ENCODE data around the gene NAA60.
A peak's percentile ranks its signal among the peaks of the same experiment; 100 is the strongest.

The NAA60 gene
- 27.2 to 34.7 (median 30.7) reads per million in 3 experiments for total RNA-seq

DNA sequence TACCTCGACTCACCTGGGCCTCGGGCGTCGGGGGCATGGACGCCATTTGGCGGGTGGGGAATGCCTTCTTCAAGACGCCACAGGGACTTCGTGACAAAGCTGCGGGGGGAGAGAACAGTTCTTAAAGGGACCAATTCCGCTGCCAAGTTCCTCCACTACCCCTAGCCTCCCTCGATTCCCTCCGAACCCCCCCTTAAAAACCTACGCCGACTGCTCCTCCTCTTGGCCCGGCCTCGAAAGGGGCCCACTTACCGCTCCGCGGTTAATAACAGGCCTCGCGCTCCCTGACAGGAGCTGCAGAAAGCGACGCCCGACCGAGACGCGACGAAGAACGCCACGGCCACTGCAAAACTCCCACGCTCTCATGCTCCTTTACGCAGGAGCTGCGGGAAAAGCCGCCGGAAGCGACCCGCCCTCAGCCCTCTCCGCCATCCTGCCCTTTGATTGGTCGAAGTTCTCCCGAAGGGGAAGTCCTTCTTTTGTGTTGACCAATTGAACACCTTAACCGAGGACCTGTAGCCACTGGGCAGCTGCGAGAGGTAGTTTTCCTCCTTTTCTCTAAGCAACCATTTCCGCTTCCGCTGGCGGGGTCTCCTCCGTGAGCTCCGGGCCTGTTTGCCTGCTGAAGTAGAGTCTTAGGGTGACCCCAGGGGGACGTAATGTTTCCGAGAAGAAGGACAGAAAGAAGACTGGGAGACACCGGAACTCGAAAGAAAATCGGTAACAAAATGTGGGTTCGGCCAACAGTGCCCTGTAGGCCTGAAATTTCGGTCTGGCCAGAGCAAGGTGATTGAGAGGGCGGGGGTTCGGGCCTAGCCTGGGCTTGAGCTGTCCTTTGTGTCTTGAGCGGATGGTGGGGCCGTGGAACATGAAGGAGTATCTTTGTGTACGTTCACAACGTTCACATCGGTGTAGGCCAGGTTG is at the start of gene NAA60, which contains the start of gene ZNF597:
Gene NAA60, plus strand, starts transcription at position 573 of the 924 bp plus-strand sequence. CDS start 32,548 bp downstream, outside the sequence.
Gene ZNF597, minus strand, starts transcription at position 397 of the 924 bp plus-strand sequence. Its CDS starts 351 bp downstream, at position 46.
- DNase-seq, result peak; percentile 81

DNA sequence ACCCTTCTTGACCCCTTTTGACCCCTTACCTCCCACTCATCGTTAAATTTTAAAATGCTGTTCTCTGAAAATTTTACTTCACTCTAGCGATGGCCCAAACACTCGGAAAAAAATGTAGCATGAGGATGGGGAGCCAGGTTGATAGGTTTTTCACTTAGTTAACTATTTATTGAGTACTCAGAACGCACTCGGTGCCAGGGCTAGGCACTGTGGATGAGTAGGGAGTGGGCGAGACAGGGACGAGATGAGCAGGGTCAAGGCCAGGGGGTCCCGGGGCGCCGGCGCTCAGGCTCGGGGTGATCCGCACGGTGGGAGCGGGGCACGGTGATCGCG is 43.1 kb upstream of the NAA60 start:
- no peak for DNase-seq

DNA sequence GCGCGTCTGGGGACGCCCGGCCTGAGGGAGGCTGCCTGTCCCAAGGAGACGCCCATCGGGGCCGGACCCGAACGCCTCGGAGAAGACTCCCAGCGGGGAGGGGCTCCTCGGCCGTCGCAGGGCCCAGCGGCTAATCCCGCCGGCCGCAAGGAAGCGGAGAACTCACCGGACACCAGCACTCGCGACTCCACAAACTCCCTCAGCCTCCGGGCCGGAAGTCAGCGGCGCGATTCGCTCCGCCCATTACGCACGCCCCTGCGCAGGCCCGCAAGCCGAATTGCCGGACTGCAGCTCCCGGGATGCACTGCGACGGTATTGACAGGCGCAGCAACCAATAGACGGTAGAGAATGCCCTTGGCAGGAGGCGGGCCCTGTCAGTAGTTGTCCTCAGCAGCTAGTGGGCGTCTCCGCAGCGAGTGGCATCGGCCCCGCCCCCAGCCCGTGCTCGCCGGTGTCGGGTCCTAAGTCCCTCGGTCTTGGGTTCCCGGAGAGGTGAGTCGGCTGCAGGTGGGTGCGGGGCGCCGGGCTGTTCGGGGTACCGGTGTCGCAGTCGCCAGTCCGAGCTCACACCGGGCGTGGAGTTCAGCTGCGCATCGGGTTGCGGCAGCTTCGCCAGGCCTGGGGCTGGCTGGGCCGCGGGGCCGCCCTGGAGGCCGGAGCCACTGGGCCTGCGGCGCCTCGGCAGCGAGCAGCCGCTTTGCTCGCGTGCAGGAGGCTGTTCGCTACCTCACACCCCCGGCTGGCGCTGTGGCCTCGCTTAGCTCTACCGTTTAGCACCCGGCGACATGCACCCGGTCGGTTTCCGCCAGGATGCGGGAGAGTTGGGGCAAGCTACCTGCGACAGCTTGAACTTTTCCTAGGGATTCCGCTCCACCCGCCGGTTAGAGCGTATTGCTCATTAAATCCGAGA is 42.4 kb upstream of the NAA60 start, which contains the start of the genes ZNF174 and ZSCAN32:
Gene ZNF174, plus strand, starts transcription at position 437 of the 910 bp plus-strand sequence. CDS start 790 bp downstream, outside the sequence.
Gene ZSCAN32, minus strand, starts transcription at position 226 of the 910 bp plus-strand sequence. CDS start 3,447 bp downstream, outside the sequence.
- peak; percentile 98 for DNase-seq

DNA sequence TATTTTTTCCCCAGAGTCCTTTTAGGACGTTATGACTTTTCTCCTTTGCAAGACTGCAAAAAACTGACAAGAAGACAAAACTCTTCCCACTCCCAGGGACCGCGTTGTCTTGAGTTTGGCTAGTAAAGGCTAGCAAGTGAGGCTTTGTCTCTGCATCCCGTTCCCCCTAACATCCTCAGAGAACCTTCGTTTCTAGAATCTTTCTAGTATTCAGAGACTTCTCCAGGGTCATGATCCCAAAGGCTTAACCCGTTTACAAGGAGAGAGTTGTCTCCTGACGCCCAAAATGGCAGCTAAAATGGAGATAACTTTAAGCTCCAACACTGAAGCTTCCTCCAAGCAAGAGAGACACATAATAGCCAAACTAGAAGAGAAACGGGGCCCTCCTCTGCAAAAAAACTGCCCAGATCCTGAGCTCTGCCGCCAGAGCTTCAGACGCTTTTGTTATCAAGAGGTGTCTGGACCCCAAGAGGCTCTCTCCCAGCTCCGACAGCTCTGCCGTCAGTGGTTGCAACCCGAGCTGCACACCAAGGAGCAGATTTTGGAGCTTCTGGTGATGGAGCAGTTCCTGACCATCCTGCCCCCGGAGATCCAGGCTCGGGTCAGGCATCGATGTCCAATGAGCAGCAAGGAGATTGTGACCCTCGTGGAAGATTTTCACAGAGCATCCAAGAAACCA is 41.6 kb upstream of the NAA60 start:
- no peak for DNase-seq

DNA sequence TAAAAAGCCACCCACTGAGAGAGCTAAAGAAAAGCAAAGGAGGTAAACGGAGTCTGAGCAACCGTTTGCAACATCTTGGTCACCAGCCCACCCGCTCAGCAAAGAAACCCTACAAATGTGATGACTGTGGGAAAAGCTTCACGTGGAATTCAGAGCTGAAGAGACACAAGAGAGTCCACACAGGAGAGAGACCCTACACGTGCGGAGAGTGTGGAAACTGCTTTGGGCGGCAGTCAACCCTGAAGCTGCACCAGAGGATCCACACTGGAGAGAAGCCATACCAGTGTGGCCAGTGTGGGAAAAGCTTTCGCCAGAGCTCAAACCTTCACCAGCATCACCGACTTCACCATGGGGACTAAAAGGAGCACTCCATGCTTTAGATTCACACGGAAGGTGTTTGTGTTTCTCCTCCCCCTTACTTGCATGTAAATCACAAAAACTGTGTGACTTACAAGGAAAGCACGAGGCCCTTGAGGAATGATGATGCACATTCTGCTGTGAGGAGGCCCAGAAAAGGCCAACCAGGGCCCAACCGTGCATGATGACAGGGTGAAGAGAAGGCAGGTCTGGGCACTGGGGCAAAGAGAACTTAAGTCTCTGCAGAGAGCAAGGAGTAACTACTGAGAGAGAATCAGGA is 34.8 kb upstream of the NAA60 start:
- no peak for DNase-seq

DNA sequence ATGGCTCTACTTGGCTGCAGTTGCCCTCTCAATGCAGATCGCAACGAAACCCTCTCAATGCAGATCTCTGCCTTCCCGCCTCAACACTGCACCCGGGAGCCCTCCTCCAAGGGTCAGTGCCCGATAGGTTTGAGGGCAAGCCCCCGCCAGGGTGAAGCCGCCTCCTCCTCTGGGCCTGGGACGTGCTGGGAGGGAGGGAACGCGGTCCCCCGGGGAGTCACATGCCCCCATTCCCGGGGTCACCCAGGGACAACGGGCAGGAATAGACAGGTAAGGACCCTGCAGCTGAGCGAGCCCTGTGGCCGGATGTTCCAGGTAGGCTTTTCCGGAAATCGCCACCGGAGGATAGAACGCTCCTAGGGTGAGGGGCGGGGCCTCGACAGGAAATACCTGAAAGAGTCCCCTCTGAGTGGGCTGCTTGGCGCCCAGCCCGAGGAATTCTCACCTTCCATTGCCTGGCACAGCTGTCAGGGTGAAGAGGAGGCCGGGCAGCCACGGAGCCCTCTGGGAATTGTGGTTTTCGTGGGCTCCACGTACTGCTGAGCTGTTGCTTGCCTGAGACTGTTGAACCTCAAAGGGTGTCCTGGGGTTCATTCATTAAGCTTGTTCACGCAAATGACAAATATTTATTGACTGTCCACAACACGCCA is 29.6 kb upstream of the NAA60 start:
- no peak for DNase-seq

DNA sequence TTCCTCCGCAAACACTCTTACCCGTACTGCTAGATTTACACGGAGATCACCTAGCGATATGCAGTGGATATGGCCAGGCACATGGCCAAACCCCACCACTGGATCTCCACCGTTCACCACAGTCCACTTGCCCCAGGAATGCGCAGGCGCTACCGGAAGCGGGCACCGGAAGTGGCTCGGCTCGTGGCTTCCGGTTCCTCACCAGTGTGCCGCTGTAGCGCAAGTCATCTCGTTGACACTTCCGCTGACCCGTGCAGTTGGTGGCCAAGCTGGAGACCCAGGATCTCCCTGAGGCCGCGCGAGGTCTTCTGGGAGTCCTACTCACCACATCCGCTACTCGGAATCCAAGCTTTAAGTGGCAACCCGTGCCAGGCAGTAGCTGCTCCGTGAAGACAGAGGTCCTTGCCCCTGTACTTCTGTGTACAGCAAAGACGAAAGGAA is 11.7 kb upstream of the NAA60 start:
- peak; percentile 44 for DNase-seq

DNA sequence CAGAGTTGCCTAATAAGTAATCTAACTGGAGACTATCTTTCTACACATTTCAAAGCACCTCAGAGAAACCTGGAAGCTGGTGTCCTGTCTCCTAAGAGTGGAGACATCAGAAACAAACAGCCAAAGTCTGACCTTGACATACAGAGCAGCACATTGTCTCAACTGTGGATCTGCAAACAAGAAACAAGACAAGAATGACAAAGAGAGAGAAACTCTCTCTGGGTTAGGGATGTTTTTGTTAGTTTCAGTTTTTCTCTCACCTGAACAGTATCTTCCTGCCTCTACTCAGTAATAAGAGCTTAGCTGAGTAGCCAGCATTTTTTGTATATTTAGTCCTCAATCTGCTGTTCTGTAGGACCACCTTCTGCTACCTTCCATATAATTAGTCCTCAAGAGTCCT is 9.1 kb upstream of the NAA60 start:
- DNase-seq, result no peak

DNA sequence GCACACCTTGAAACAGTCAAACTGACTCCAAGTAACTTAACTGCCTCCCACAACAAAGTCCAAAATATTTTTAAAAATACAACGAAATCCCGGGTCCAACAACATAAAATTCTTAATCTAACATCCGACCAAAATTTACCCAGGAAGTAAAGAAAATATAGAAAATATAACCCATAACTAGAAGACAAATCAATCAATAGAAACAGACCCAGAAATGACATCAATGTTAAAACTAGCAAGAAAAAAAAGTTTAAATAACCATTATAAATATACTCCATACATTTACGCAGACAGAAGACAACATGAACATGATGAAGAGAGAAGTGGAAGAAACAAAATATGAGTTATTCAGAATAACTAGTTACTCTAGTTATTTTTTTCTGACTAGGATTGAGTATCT is 3.8 kb upstream of the NAA60 start:
- no peak for DNase-seq

DNA sequence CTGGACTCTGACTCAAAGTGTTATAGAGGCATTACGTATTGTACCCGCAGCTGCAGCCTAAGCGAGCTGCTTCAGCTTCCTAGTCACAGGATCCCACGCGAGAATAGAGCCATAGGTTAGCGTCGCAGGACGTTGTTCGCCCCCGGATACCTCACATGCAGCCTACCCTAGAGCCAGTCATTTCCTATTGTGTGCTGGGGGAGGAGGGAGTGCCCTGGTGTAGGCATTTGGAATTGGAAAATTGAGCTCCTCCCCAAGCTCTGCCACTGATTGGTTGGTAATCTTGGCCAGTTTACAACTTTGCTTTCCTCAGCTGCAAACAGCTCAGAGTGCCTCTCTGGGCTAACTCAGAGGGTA is 530 bp downstream of the NAA60 start:
- peak; percentile 26 for DNase-seq

DNA sequence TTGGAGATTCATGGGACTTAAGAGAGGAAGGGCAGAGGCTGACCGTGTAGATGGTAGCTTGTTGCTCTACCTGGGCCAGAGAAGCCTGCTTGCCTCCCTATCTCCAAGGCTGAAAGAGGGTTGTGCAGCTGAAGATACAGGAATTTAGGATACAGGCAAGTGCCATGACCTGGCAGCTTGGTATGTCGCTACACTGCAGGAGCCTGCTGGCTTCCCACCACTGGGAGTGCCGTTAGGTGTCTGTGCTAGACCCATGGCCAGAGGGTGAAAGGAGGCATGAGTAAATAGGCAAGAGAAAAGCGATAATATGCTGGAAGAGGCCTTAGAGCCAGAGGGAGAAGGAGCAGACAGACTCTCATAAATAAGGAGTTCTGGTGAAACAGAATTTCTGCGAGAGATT is 10.6 kb downstream of the NAA60 start:
- no peak for DNase-seq

DNA sequence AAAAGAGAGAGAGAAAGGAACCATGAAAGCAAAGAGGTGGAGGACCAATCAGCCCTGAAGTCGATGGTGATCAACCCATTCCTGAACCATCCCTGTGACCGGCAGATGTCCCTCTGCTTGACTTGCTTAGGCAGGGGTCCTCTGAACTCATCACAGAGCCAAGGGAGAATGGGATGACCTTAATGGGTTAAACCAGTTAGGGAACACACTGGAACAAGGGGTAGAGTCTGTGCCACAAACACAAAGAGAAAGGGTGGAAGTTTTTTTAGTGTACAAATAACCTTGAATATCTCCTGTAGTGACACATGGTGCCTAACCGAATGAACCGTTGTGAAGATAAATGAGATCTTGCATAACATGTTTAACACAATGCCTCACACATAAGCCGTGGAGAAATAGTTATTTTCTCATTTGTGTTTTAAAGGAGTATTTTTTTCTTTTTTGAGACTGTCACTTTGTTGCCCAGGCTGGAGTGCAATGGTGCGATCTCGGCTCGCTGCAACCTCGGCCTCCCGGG is 11.2 kb downstream of the NAA60 start:
- DNase-seq, result no peak

DNA sequence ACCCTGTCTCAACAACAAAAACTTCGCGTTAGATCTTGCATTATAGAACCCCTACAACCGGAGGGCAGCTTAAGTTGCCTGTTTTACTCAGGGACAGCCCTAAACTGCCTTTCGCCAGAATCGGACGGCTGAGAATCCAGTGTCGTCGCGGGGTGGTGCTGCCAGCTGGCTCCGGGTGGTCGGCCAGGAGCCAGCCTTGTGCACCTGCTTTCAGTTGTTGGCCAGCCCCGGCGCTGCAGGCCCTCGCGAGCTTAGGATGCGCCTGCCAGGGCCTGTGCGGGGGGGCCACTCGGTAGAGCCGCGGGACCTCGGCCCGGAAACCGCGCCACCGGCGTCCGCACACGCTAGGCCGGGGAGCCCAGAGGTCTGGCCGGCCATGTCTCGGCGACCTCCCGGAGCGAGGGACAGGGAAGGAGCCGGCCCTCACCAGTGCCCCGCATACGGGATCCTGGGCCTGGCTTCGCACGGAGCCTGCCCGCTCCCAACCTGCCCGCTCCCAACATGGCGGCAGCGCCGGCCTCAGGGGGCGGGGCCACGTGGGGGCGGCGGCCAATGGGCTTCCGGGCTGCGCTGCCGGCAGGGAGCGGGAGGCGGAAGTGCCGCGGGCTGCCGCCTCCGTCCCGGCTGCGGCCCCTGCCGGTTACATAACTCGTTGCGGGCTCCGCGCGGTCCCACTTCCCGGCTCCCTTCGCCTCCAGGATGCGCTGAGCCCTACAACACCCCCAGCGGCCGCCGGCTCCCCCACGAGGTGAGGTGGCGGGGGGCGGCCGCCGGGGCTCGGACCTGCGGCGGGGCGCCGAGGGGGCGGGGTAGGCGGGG is 14.2 kb downstream of the NAA60 start:
- DNase-seq, result peak; percentile 90

DNA sequence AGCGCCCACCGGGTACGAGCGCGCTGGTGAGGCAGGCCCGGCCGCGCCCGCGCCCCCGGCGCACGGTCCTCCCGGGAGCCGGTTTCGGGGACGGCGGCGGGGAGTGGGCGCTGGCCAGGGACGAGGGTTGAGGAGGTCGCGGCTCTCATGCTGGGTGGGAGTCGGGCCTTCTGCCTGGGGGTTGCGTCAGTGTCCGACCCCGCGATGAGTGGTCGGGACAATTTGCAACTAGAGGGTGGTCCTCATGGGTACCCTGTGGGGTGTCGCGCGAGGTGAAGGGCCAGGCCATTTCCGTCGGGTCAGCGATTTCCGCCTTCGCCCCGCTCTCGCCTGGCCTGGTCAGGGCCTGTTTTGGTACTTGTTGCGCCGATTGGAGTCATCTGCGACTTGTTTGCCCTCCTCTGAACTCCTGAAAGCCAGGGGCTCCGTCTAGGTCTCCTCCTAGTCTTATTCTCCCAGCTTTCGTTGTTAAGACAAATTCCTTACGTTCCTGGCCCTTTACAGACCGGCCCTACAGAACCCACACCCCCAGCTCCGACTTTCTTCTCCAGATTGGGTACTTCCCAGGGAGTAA is 14.9 kb downstream of the NAA60 start:
- no peak for DNase-seq

DNA sequence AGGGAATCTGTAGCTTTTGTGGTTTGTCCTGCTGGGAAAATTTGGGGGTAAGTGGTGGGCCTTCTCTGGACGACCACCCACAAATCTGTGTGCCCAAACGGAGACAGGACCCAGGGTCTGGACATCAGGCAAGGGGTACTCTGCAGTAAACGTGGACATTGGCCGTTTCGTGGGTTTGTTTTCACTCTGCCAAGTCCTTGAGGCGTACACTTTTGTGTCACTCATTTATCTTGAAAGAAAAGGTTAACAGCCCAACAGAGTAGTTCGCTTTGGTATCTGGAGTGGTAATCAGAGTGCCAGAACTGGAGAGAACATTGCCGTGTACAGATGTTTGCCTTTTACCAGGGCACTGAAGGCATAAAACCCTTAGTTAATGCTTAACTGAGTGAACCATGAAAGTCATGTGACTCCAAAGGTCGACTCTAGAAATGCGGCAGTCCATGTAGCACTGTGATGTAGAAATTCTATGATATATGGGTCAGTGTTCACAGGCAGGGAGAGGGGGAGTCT is 15.4 kb downstream of the NAA60 start:
- DNase-seq, result no peak

DNA sequence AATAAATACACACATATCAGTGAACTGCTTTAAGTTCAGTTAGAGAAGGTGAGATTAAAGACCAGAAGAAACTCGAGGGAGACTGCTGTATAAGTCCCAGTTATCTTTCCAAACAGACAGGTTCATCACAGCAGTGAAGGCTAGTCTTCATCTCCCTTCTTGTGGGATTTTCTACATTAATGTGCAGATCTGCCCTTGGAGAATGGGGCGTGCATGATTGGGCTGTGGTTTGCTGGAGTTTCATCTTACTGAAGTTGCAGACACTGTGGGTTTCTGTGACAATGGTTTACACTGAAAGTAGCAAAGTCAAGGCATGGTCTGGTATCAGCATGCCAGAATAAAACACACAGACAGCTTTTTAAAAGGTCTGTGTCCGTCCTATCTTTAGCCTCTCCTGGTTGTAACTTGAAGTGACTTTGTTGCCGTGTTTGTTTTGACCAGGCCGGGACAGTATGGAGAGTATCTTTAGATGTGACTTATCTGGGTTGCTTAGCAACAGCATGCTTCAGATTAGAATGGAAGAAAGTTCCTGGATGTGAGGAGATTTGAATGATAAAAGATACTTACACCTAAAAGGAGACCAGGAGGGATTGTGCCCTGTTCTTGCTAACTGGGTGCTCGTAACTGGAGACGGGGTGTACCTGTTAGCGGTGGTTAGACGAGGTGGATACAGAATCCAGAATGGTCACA is 16.1 kb downstream of the NAA60 start:
- no peak for DNase-seq

DNA sequence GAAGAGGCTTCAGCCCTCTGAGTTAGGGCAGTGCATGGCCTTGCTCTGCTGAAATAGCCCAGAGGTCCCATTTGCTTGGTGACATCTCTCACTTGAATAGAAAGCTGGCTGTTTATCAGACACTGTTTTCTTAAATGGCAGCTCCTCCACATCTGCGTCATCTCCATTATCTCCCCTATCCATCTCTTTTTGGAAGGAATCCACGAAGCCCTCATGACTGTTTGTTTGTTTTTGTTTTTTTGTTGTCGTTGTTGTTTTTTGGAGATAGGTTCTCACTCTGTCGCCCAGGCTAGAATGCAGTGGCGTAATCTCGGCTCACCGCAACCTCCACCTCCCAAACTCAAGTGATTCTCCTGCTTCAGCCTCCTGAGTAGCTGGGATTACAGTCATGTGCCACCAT is 16.6 kb downstream of the NAA60 start:
- DNase-seq, result no peak

DNA sequence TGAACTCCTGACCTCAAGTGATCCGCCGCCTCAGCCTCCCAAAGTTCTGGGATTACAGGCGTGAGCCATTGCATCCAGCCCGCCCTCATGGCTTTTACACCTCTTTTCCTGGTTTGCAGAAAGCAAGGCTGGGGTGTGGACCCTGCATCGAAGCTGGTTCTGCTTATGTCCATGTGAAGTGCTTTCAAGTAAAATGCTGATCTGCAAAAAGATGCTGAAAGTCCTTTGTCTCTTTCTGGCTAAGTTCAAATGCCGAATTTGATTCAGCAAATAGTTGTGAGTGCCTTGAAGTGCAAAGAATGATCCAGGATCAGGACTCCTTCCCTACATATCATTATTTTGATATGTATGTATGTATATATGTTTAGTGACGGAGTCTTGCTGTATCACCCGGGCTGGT is 17.1 kb downstream of the NAA60 start:
- DNase-seq, result no peak

DNA sequence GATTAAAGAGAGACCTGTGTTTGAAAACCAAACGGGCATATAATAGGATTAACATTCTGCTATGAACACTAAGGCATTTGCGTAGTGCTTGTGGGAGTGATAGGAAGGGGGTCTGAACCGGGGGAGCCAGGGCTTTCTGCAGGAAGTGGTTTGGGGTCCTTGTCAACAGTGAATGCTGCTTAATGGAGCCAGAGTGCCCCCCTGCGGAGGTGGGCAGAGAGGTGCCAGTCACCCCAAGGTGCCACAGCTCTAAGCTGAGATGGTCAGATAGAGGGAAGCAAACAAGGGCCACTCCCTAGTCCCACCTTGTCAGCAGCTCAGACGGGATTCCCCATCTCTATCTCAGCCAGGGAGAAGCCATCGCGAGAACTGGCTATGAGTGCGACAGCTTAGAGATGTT is 17.7 kb downstream of the NAA60 start:
- no peak for DNase-seq

Data from central memory CD4-positive, alpha-beta T cell (primary cell).